Osteocyte (in vitro differentiated cells): Measurements from ENCODE around the gene NANP. TPM values are rescaled to one million over a fixed set of nuclear protein-coding genes. Genes with fewer than 3 reads are reported as not detected.
"Not testable (repeated sequence)": the region's sequence is repeated elsewhere in the genome, so short reads cannot be mapped to it uniquely, and the experiment has no call there.

Experiments
- DNase-seq: peaks from one replicate; pipeline ENCODE4 v3.0.0; 2021; ENCODE audit warnings: mixed read lengths; ENCODE audit not compliant: unreplicated experiment; ENCODE audit errors: extremely low spot score
- H3K27ac Mint-ChIP-seq: one replicate; pipeline ENCODE4 v1.8.0; 2021; ENCODE audit warnings: mild to moderate bottlenecking, mixed read lengths; ENCODE audit not compliant: unreplicated experiment
- H3K27me3 Mint-ChIP-seq: one replicate; pipeline ENCODE4 v1.8.0; 2021; ENCODE audit warnings: mixed read lengths; ENCODE audit not compliant: unreplicated experiment
- H3K36me3 Mint-ChIP-seq: one replicate; pipeline ENCODE4 v1.8.0; 2021; ENCODE audit warnings: mixed read lengths; ENCODE audit not compliant: unreplicated experiment
- H3K4me1 Mint-ChIP-seq: one replicate; pipeline ENCODE4 v1.8.0; 2021; ENCODE audit warnings: mixed read lengths; ENCODE audit not compliant: unreplicated experiment
- H3K4me3 Mint-ChIP-seq: one replicate; pipeline ENCODE4 v1.8.0; 2021; ENCODE audit warnings: mild to moderate bottlenecking, moderate library complexity, mixed read lengths; ENCODE audit not compliant: unreplicated experiment
- H3K9me3 Mint-ChIP-seq: one replicate; pipeline ENCODE4 v1.8.0; 2021; ENCODE audit warnings: mixed read lengths; ENCODE audit not compliant: unreplicated experiment
- CTCF ChIP-seq: fragments of 200-600 bp; sonication (generic); IDR thresholded peaks from 2 replicates; pipeline ENCODE4 v1.5.0; 2021; ENCODE audit warnings: antibody characterized with exemption, mild to moderate bottlenecking, moderate library complexity
- total RNA-seq: library from RNA; stranded (reverse); gene quantifications from 2 replicates; pipeline ENCODE4 v1.2.1, GENCODE V29; 2021

Gene NANP
- total RNA-seq, 1 donor from 2014 or later = 6.0 TPM

GRCh38 chr20:25632940-25633790, 9.4 kb upstream of the NANP start:
- Mint-ChIP-seq H3K4me3 (no peak overlapping the region), H3K9me3 (peaks cover 7% of the 10 kb centered on the region), H3K27ac (no peak overlapping the region), H3K27me3 (no peaks in the 10 kb centered on the region), H3K36me3 (peaks cover 20% of the 10 kb centered on the region), H3K4me1 (no peaks in the 10 kb centered on the region)
- no peak for DNase-seq
- TF ChIP-seq CTCF = no peak

- H3K4me1 Mint-ChIP-seq, H3K4me3 Mint-ChIP-seq, H3K27me3 Mint-ChIP-seq, H3K27ac Mint-ChIP-seq, H3K36me3 Mint-ChIP-seq, H3K9me3 Mint-ChIP-seq, DNase-seq: not testable (repeated sequence)
Observed at GRCh38 chr20:25630615-25631014, 6.8 kb upstream of the NANP start.

GRCh38 chr20:25629816-25630499, 6.1 kb upstream of the NANP start:
- H3K4me1 Mint-ChIP-seq = peaks cover 2% of the 10 kb centered on the region
- no peak overlapping the region for H3K4me3 Mint-ChIP-seq
- H3K27ac Mint-ChIP-seq = no peak overlapping the region
- no peaks in the 10 kb centered on the region for H3K9me3 Mint-ChIP-seq
- H3K36me3 Mint-ChIP-seq = peaks cover 3% of the 10 kb centered on the region
- no peak for DNase-seq
- TF ChIP-seq CTCF = no peak
- H3K27me3 Mint-ChIP-seq = no peaks in the 10 kb centered on the region

DNA sequence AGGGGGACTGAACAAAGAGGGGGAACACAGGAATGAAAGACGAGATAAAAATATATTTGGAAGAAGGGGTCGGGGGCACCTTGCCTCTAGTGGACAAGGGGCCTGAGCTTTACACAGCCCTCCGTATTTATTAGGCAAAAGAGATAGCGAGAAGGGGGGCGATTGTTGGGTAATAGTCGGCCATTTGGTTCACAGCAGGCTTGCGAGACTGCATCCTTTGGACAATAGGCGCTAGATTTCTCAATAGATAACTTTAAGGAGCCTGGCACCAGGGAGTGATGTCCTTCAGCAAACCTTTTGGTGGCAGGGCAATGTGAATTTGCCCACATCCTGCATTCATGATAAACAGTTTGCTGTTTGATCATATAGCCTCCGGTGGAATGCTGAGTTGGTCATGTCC, 3.0 kb upstream of the NANP start:
- no peaks in the 10 kb centered on the region for H3K36me3 Mint-ChIP-seq
- no peak for DNase-seq
- no peaks in the 10 kb centered on the region for H3K9me3 Mint-ChIP-seq
- H3K27me3 Mint-ChIP-seq = no peaks in the 10 kb centered on the region
- no peak overlapping the region for H3K4me3 Mint-ChIP-seq
- H3K27ac Mint-ChIP-seq = no peak overlapping the region
- peaks cover 18% of the 10 kb centered on the region for H3K4me1 Mint-ChIP-seq
- TF ChIP-seq CTCF = no peak

DNA sequence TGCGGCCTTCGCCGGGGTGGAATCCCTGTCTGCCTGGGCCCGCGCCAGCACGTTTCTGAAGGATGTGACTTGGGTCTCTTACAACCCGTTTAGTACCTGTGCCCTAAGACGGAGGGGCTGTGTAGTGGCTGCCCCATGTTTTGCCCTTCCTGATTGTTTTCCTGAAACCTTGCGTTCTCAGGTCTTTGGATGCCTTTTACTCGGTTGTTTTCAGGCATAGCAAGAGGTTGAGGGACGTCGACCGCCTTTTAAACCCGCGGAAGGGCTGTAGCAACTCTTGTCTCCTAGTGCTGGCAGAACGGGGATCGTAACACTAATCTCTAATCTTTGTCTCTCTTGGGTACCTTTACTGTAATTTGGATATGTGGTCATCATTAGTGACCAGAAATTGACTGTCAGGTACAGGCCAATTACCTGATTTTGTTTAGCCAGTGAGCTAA, 706 bp upstream of the NANP start:
- no peaks in the 10 kb centered on the region for H3K36me3 Mint-ChIP-seq
- H3K9me3 Mint-ChIP-seq = no peaks in the 10 kb centered on the region
- H3K27me3 Mint-ChIP-seq = no peaks in the 10 kb centered on the region
- H3K4me3 Mint-ChIP-seq = peak overlapping the region; percentile 89
- DNase-seq = no peak
- TF ChIP-seq CTCF = no peak
- H3K27ac Mint-ChIP-seq = peak overlapping the region; percentile 97
- peaks cover 20% of the 10 kb centered on the region for H3K4me1 Mint-ChIP-seq
